Measurements from ENCODE around the gene MEX3D. TPM values are rescaled to one million over a fixed set of nuclear protein-coding genes. Genes with fewer than 3 reads are reported as not detected.

Gene MEX3D
- total RNA-seq, 5 donors from 2014 or later (not counting 1 experiment from before 2014, with no cell fraction given) = 2.1 to 7.7 (median 6.2) TPM

DNA sequence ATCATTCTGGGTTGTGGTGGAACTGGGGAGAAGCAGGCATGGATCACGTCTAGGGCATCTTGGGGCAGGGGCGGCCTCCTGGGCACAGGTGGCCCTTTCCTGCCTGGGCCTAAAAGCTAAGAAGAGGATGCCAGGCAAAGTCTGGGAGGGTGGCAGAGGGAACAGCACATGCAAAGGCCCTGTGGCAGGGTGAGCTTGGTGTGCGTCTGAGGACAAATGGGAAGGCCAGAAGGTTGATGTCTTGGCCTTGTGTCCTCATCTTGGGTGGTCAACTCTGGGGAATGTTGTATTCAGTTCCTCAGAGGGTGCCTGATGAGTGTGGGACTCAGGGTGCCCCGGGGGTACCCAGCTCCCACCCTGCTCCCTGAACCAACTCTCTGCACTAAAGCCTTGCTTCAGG, 49.7 kb downstream of the MEX3D start:
- Histone ChIP-seq H3K9me3 (no peaks in the 10 kb centered on the region), H3K27ac (ENCODE audit: low read length) (no peak overlapping the region), H3K4me3 (ENCODE audit: control insufficient read depth in 1 of 2, extremely low read depth in 1 of 2, low read length in 1 of 2) (no peak overlapping the region), H3K36me3 (ENCODE audit: control insufficient read depth in 2 of 2, extremely low read depth in 1 of 2, insufficient read depth in 1 of 2, low read length in 1 of 2) (no peaks in the 10 kb centered on the region), H3K4me1 (ENCODE audit: control insufficient read depth in 1 of 2, extremely low read depth in 1 of 2, insufficient read depth in 2 of 2, low read length in 2 of 2) (peaks cover 0 to 9% of the 10 kb centered on the region in 2 experiments), H3K27me3 (replicated peaks in 1 of 2; ENCODE audit: control insufficient read depth in 2 of 2, extremely low read depth in 1 of 2, insufficient read depth in 2 of 2, low read length in 1 of 2) (peaks cover 0 to 62% of the 10 kb centered on the region in 2 experiments)
- Mint-ChIP-seq H3K27ac (no peak overlapping the region), H3K4me1 (peaks cover 0 to 2% (median 0%) of the 10 kb centered on the region in 3 donors), H3K4me3 (no peak overlapping the region), H3K27me3 (peaks cover 7 to 16% of the 10 kb centered on the region in 2 donors), H3K36me3 (no peaks in the 10 kb centered on the region), H3K9me3 (no peaks in the 10 kb centered on the region)
- DNase-seq (no peak), ATAC-seq (replicated peaks in 1 of 4) (no peak)
- POLR2A ChIA-PET = no interaction called here
- CTCF ChIA-PET = no interaction called here
- WGBS (ENCODE audit: insufficient coverage) = 89% methylated on average over 3 of the region's 4 CpGs

DNA sequence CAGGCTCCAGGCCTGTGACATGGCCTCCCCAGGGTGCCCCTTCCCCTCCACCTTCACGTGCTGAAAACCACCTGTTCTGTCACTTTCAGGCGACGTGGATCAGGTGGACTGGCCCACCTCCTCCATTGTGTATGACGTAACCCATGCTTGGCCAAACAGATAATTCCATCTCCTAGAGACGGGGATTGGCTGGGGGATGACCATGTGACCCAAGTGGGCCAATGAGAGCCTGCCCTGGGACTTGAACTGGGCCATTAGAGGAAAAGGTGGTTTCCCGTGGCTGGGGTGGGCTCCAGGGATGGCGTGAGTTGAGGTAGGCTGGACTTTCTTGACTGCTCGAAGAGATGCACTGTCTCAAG, 51.8 kb downstream of the MEX3D start:
- peaks cover 0 to 8% (median 5%) of the 10 kb centered on the region in 3 donors for H3K4me1 Mint-ChIP-seq
- CTCF ChIA-PET = no interaction called here
- Histone ChIP-seq H3K9me3 (no peaks in the 10 kb centered on the region), H3K27ac (ENCODE audit: low read length) (no peak overlapping the region), H3K36me3 (ENCODE audit: control insufficient read depth in 2 of 2, extremely low read depth in 1 of 2, insufficient read depth in 1 of 2, low read length in 1 of 2) (no peaks in the 10 kb centered on the region), H3K4me3 (ENCODE audit: control insufficient read depth in 1 of 2, extremely low read depth in 1 of 2, low read length in 1 of 2) (no peak overlapping the region), H3K4me1 (ENCODE audit: control insufficient read depth in 1 of 2, extremely low read depth in 1 of 2, insufficient read depth in 2 of 2, low read length in 2 of 2) (peaks cover 0 to 26% of the 10 kb centered on the region in 2 experiments), H3K27me3 (replicated peaks in 1 of 2; ENCODE audit: control insufficient read depth in 2 of 2, extremely low read depth in 1 of 2, insufficient read depth in 2 of 2, low read length in 1 of 2) (peaks cover 0 to 57% of the 10 kb centered on the region in 2 experiments)
- POLR2A ChIA-PET = no interaction called here
- H3K4me3 Mint-ChIP-seq = no peak overlapping the region
- ATAC-seq (replicated peaks in 1 of 4) (no peak), DNase-seq (no peak)
- WGBS (ENCODE audit: insufficient coverage) = 86% methylated on average over 5 of the region's 8 CpGs
- H3K27me3 Mint-ChIP-seq = peaks cover 0 to 5% of the 10 kb centered on the region in 2 donors
- no peaks in the 10 kb centered on the region for H3K36me3 Mint-ChIP-seq
- no peak overlapping the region for H3K27ac Mint-ChIP-seq
- H3K9me3 Mint-ChIP-seq = no peaks in the 10 kb centered on the region

GRCh38 chr19:1514986-1515721, 53.0 kb downstream of the MEX3D start:
- Mint-ChIP-seq H3K36me3 (no peaks in the 10 kb centered on the region), H3K4me1 (peaks cover under 1 to 13% (median 5%) of the 10 kb centered on the region in 3 donors), H3K27ac (no peak overlapping the region), H3K27me3 (peaks cover 0 to 5% of the 10 kb centered on the region in 2 donors), H3K9me3 (no peaks in the 10 kb centered on the region), H3K4me3 (no peak overlapping the region)
- POLR2A ChIA-PET = no interaction called here
- peaks cover 0 to 30% of the 10 kb centered on the region in 2 experiments for H3K4me1 ChIP-seq (ENCODE audit: control insufficient read depth in 1 of 2, extremely low read depth in 1 of 2, insufficient read depth in 2 of 2, low read length in 2 of 2)
- WGBS (ENCODE audit: insufficient coverage) = 90% methylated on average over 3 of the region's 14 CpGs
- H3K9me3 ChIP-seq = no peaks in the 10 kb centered on the region
- no peaks in the 10 kb centered on the region for H3K36me3 ChIP-seq (ENCODE audit: control insufficient read depth in 2 of 2, extremely low read depth in 1 of 2, insufficient read depth in 1 of 2, low read length in 1 of 2)
- no peak overlapping the region for H3K4me3 ChIP-seq (ENCODE audit: control insufficient read depth in 1 of 2, extremely low read depth in 1 of 2, low read length in 1 of 2)
- H3K27ac ChIP-seq (ENCODE audit: low read length) = no peak overlapping the region
- peaks cover 0 to 61% of the 10 kb centered on the region in 2 experiments for H3K27me3 ChIP-seq (replicated peaks in 1 of 2; ENCODE audit: control insufficient read depth in 2 of 2, extremely low read depth in 1 of 2, insufficient read depth in 2 of 2, low read length in 1 of 2)
- DNase-seq = no peak
- CTCF ChIA-PET = interaction anchor here (0.6 kb wide), 3 partner anchors 78 to 888 kb away, joined by 3 read pairs; no protein-coding TSS in a partner anchor
- ATAC-seq (replicated peaks in 1 of 4) = no peak

GRCh38 chr19:1514295-1514661, 53.8 kb downstream of the MEX3D start:
- Mint-ChIP-seq H3K9me3 (no peaks in the 10 kb centered on the region), H3K27ac (no peak overlapping the region), H3K4me1 (peaks cover 5 to 18% (median 5%) of the 10 kb centered on the region in 3 donors), H3K27me3 (peaks cover 0 to 7% of the 10 kb centered on the region in 2 donors), H3K4me3 (peak overlapping the region in 1 of 3 donors; percentile 52), H3K36me3 (no peaks in the 10 kb centered on the region)
- no peak for DNase-seq
- no peak overlapping the region for H3K4me3 ChIP-seq (ENCODE audit: control insufficient read depth in 1 of 2, extremely low read depth in 1 of 2, low read length in 1 of 2)
- H3K4me1 ChIP-seq (ENCODE audit: control insufficient read depth in 1 of 2, extremely low read depth in 1 of 2, insufficient read depth in 2 of 2, low read length in 2 of 2) = peaks cover 0 to 30% of the 10 kb centered on the region in 2 experiments
- no peaks in the 10 kb centered on the region for H3K9me3 ChIP-seq
- WGBS (ENCODE audit: insufficient coverage) = 84% methylated on average over 4 of the region's 10 CpGs
- no peaks in the 10 kb centered on the region for H3K36me3 ChIP-seq (ENCODE audit: control insufficient read depth in 2 of 2, extremely low read depth in 1 of 2, insufficient read depth in 1 of 2, low read length in 1 of 2)
- H3K27ac ChIP-seq (ENCODE audit: low read length) = no peak overlapping the region
- no peak for ATAC-seq (replicated peaks in 1 of 4)
- peaks cover 0 to 60% of the 10 kb centered on the region in 2 experiments for H3K27me3 ChIP-seq (replicated peaks in 1 of 2; ENCODE audit: control insufficient read depth in 2 of 2, extremely low read depth in 1 of 2, insufficient read depth in 2 of 2, low read length in 1 of 2)
- ChIA-PET CTCF (interaction anchor here in 1 of 2 donors (0.6 kb wide), 2 partner anchors 79 to 729 kb away, joined by 3 read pairs; no protein-coding TSS in a partner anchor), POLR2A (no interaction called here)

GRCh38 chr19:1513499-1514294, 54.4 kb downstream of the MEX3D start:
- CTCF ChIA-PET = interaction anchor here in 1 of 2 donors (0.6 kb wide), 1 partner anchor 728 kb away, joined by 3 read pairs; no protein-coding TSS in a partner anchor
- Mint-ChIP-seq H3K9me3 (no peaks in the 10 kb centered on the region), H3K4me3 (peak overlapping the region in 1 of 3 donors; percentile 52)

More at GRCh38 chr19:1513499-1514294, 54.4 kb downstream of the MEX3D start:
- peak overlapping the region; percentile 10 to 20 for H3K4me3 ChIP-seq (ENCODE audit: control insufficient read depth in 1 of 2, extremely low read depth in 1 of 2, low read length in 1 of 2)
- peak; percentile 33 to 67 (median 40) for ATAC-seq (replicated peaks in 1 of 4)
- no peaks in the 10 kb centered on the region for H3K36me3 ChIP-seq (ENCODE audit: control insufficient read depth in 2 of 2, extremely low read depth in 1 of 2, insufficient read depth in 1 of 2, low read length in 1 of 2)
- no peak overlapping the region for H3K27ac Mint-ChIP-seq
- H3K9me3 ChIP-seq = no peaks in the 10 kb centered on the region
- 8% methylated on average over 40 of the region's 52 CpGs for WGBS (ENCODE audit: insufficient coverage)
- peaks cover 0 to 30% of the 10 kb centered on the region in 2 experiments for H3K4me1 ChIP-seq (ENCODE audit: control insufficient read depth in 1 of 2, extremely low read depth in 1 of 2, insufficient read depth in 2 of 2, low read length in 2 of 2)
- H3K4me1 Mint-ChIP-seq = peaks cover 5 to 19% (median 8%) of the 10 kb centered on the region in 3 donors
- POLR2A ChIA-PET = no interaction called here
- H3K36me3 Mint-ChIP-seq = no peaks in the 10 kb centered on the region
- peaks cover 0 to 60% of the 10 kb centered on the region in 2 experiments for H3K27me3 ChIP-seq (replicated peaks in 1 of 2; ENCODE audit: control insufficient read depth in 2 of 2, extremely low read depth in 1 of 2, insufficient read depth in 2 of 2, low read length in 1 of 2)
- H3K27me3 Mint-ChIP-seq = peaks cover 0 to 5% of the 10 kb centered on the region in 2 donors
- H3K27ac ChIP-seq (ENCODE audit: low read length) = no peak overlapping the region
- DNase-seq = peak in 34 of 35 experiments; percentile 38 to 79 (median 54)

Data from T-cell (primary cell).